GM12878 (cell line): ENCODE results near the gene ZNF512B. TPM values are rescaled to one million over a fixed set of nuclear protein-coding genes. Genes with fewer than 3 reads are reported as not detected.

Experiments
- ATAC-seq: fragments of 200-7000 bp; cut with Tn5 transposase; 3 replicates; pipeline ENCODE4 v1.9.1; 2020; ENCODE audit warnings: mild to moderate bottlenecking, moderate library complexity
- BruUV-seq: library from RNA; stranded (reverse); fragments of 400-500 nt; replicated peaks from 2 replicates; lab custom pipeline; 2021; lab: Mats Ljungman, UMichigan
- CTCF ChIA-PET: fragments of 300-600 bp; sonication (Branson Sonifier 250); formaldehyde crosslinking; extraction: SDS; loops from one replicate; lab custom pipeline; 2021; ENCODE audit warnings: inconsistent platforms; lab: Yijun Ruan, JAX
- POLR2A ChIA-PET: fragments of 350-600 bp; formaldehyde crosslinking; extraction: SDS; loops from one replicate; lab custom pipeline; 2021; ENCODE audit warnings: inconsistent platforms; lab: Charles Lee
- RAD21 ChIA-PET: fragments of 300-600 bp; sonication (Branson Sonifier 250); formaldehyde crosslinking; loops from one replicate; lab custom pipeline; 2023; ENCODE audit warnings: antibody characterized with exemption; ENCODE audit not compliant: unreplicated experiment; lab: Charles Lee
- SMC1A ChIA-PET: fragments of 300-600 bp; sonication (Branson Sonifier 250); formaldehyde crosslinking; loops from one replicate; lab custom pipeline; 2023; ENCODE audit not compliant: unreplicated experiment, uncharacterized antibody; lab: Charles Lee
- DNase-seq: peaks from one replicate; pipeline ENCODE4 v3.0.0-alpha.2; 2011; ENCODE audit warnings: low read depth, low spot score
- FAIRE-seq: peaks from 3 replicates; lab custom pipeline; 2011; peaks lifted over from hg19 to GRCh38; lab: Jason Lieb, UNC
- H2AFZ ChIP-seq: 2 replicates; pipeline ENCODE4 v1.6.0; 2011; ENCODE audit warnings: low read depth, low read length, control low read depth; ENCODE audit not compliant: control insufficient read depth
- H3K27ac ChIP-seq: 2 replicates; pipeline ENCODE4 v1.5.1; 2011; ENCODE audit warnings: control low read depth; ENCODE audit not compliant: control insufficient read depth, insufficient read depth
- H3K27me3 ChIP-seq, 2 experiments: replicated peaks in 1 of 2; 2 replicates each; pipeline versions ENCODE4 v1.6.0 to v1.6.1; 2011; ENCODE audit warnings: low read length in 1 of 2; ENCODE audit not compliant: control insufficient read depth in 2 of 2, insufficient read depth in 2 of 2
- H3K36me3 ChIP-seq, 2 experiments: 2 replicates each; pipeline ENCODE4 v1.5.1; 2011; ENCODE audit warnings: low read length in 1 of 2; ENCODE audit not compliant: control insufficient read depth in 2 of 2, insufficient read depth in 2 of 2
- H3K4me1 ChIP-seq: 2 replicates; pipeline ENCODE4 v1.6.1; 2011; ENCODE audit warnings: mild to moderate bottlenecking, low read length, moderate library complexity, mixed read lengths; ENCODE audit not compliant: control insufficient read depth, insufficient read depth
- H3K4me2 ChIP-seq: 2 replicates; pipeline ENCODE4 v1.6.0; 2011; ENCODE audit warnings: control low read depth; ENCODE audit not compliant: control insufficient read depth, insufficient read depth
- H3K4me3 ChIP-seq: fragments of 200-600 bp; sonication (generic); 2 replicates; pipeline ENCODE4 v1.5.1; 2016
- H3K79me2 ChIP-seq: 2 replicates; pipeline ENCODE4 v1.6.0; 2011; ENCODE audit warnings: low read length; ENCODE audit not compliant: control insufficient read depth, insufficient read depth
- H3K9ac ChIP-seq: 2 replicates; pipeline ENCODE4 v1.8.0; 2011; ENCODE audit warnings: low read length, control low read depth, mixed read lengths; ENCODE audit not compliant: control insufficient read depth, insufficient read depth
- H3K9me3 ChIP-seq: replicated peaks from 3 replicates; pipeline ENCODE4 v1.5.1; 2011; ENCODE audit warnings: mild to moderate bottlenecking, low read length; ENCODE audit not compliant: control insufficient read depth, insufficient read depth
- H4K20me1 ChIP-seq: 2 replicates; pipeline ENCODE4 v1.6.0; 2011; ENCODE audit not compliant: control insufficient read depth, insufficient read depth
- CUX1 ChIP-seq: IDR thresholded peaks from 2 replicates; pipeline ENCODE4 v1.6.1; 2012; ENCODE audit warnings: improper control_type of control experiment, low read depth, low read length; ENCODE audit not compliant: insufficient replicate concordance
- IRF3 ChIP-seq: fragments of 450-650 bp; IDR thresholded peaks from 2 replicates; pipeline ENCODE4 v1.6.1; 2014; ENCODE audit warnings: mild to moderate bottlenecking
- KDM1A ChIP-seq: fragments of 200-600 bp; sonication (generic); IDR thresholded peaks from 2 replicates; pipeline ENCODE4 v1.6.1; 2016; ENCODE audit warnings: borderline replicate concordance
- MTA3 ChIP-seq: IDR thresholded peaks from 2 replicates; pipeline ENCODE4 v1.6.1; 2012; ENCODE audit warnings: low read length, inconsistent platforms, borderline replicate concordance
- POLR2A ChIP-seq: IDR thresholded peaks from 2 replicates; pipeline ENCODE4 v1.6.1; 2011; ENCODE audit warnings: low read depth, mild to moderate bottlenecking, low read length
- RFX5 ChIP-seq: IDR thresholded peaks from 2 replicates; pipeline ENCODE4 v1.6.1; 2011; ENCODE audit warnings: low read depth, low read length, improper control_type of control experiment
- SREBF2 ChIP-seq: IDR thresholded peaks from 2 replicates; pipeline ENCODE4 v1.6.1; 2012; ENCODE audit warnings: mild to moderate bottlenecking, low read length
- ZNF384 ChIP-seq: IDR thresholded peaks from 2 replicates; pipeline ENCODE4 v1.6.1; 2012; ENCODE audit warnings: low read depth, mild to moderate bottlenecking, low read length, improper control_type of control experiment, borderline replicate concordance
- ZNF622 ChIP-seq: fragments of 450-650 bp; IDR thresholded peaks from 2 replicates; pipeline ENCODE4 v1.6.1; 2017; ENCODE audit warnings: mild to moderate bottlenecking, inconsistent platforms
- WGBS: methylation state at CpG from one replicate; pipeline ENCODE4 v1.1.6; 2016; ENCODE audit warnings: low lambda C conversion rate; ENCODE audit not compliant: insufficient replicate concordance, insufficient coverage; ENCODE audit errors: missing lambda C conversion rate; 5-methylcytosine and 5-hydroxymethylcytosine counted together
- in situ Hi-C: fragments of 300-500 bp; cut with MboI; formaldehyde crosslinking; loops from 9 replicates; pipeline ENCODE4 v1.14.3; 2018; ENCODE audit warnings: mixed read lengths
- intact Hi-C: fragments of 100-400 bp; cut with micrococcal nuclease; formaldehyde crosslinking; loops from one replicate; pipeline ENCODE4 v1.14.2; 2022; ENCODE audit not compliant: unreplicated experiment
- polyA plus RNA-seq, 11 experiments: library from polyadenylated mRNA; depleted of rRNA in 4 of 11; unstranded in 6 of 11; stranded (reverse) in 5 of 11; fragments of >200 nt; fragmentation: Nextera tagmentation in 4 of 11; fragmentation: Illumina TruSeq in 1 of 11; extraction: Ambion mirVana in 4 of 11; extraction: Trizol in 1 of 11; gene quantifications; 1 replicate in 1 of 11; 2 replicates in 10 of 11; pipeline versions ENCODE4 v1.2.1 to v1.2.3, GENCODE V29; 2011 to 2016; ENCODE audit warnings: inconsistent platforms in 2 of 11, missing spikeins in 2 of 11, low read depth in 1 of 11
- total RNA-seq, 4 experiments: library from RNA; depleted of rRNA in 3 of 4; stranded (reverse); fragments of >200 nt in 3 of 4; fragmentation: Illumina TruSeq in 1 of 4; extraction: Trizol in 1 of 4; gene quantifications; 2 replicates each; pipeline versions ENCODE4 v1.2.1 to v1.2.3, GENCODE V29; 2013 to 2021
- TF ChIP-seq, protein P1 (sequence below): fragments of 450-650 bp; IDR thresholded peaks from 2 replicates; pipeline ENCODE4 v1.6.1; 2017; ENCODE audit warnings: antibody characterized with exemption, mild to moderate bottlenecking, moderate library complexity
- TF ChIP-seq, protein P2 (sequence below): fragments of 450-650 bp; conservative IDR thresholded peaks from 2 replicates; pipeline ENCODE4 v1.6.1; 2017; ENCODE audit warnings: mild to moderate bottlenecking, moderate library complexity
- TF ChIP-seq, protein P3 (sequence below): IDR thresholded peaks from 2 replicates; pipeline ENCODE4 v1.6.1; 2011; ENCODE audit warnings: borderline replicate concordance, low read depth, mild to moderate bottlenecking, moderate library complexity, low read length; ENCODE audit not compliant: insufficient read depth, poor library complexity, severe bottlenecking

ZNF512B gene
- total and polyA plus RNA-seq, 10 of the 15 experiments (the other 5 are each of a cell fraction or from before 2014, with no cell fraction given): 0.06 to 23.9 (median 4.0) TPM

- Histone ChIP-seq H3K4me1 (peaks cover 3% of the 10 kb centered on the region), H3K4me2 (no peak overlapping the region), H2AFZ (no peak overlapping the region), H3K27me3 (no peaks in the 10 kb centered on the region), H3K36me3 (peaks cover 3 to 4% of the 10 kb centered on the region in 2 experiments; a peak in 3 of 4 replicates), H4K20me1 (no peaks in the 10 kb centered on the region), H3K9me3 (peaks cover 2% of the 10 kb centered on the region; the same call in 2 of the 3 replicates), H3K27ac (no peak overlapping the region), H3K79me2 (peaks cover 35% of the 10 kb centered on the region), H3K9ac (no peak overlapping the region), H3K4me3 (no peak overlapping the region)
- WGBS: 98% methylated on average over 12 of the region's 12 CpGs
- in situ Hi-C loops: no loop called here
- DNase-seq: no peak
- ChIA-PET POLR2A (no interaction called here), CTCF (no interaction called here), SMC1A (no interaction called here), RAD21 (no interaction called here)
- FAIRE-seq: no peak
- intact Hi-C loops: no loop called here
- ATAC-seq: no peak
- no TSS peak for BruUV-seq
- TF ChIP-seq, protein P1, sequence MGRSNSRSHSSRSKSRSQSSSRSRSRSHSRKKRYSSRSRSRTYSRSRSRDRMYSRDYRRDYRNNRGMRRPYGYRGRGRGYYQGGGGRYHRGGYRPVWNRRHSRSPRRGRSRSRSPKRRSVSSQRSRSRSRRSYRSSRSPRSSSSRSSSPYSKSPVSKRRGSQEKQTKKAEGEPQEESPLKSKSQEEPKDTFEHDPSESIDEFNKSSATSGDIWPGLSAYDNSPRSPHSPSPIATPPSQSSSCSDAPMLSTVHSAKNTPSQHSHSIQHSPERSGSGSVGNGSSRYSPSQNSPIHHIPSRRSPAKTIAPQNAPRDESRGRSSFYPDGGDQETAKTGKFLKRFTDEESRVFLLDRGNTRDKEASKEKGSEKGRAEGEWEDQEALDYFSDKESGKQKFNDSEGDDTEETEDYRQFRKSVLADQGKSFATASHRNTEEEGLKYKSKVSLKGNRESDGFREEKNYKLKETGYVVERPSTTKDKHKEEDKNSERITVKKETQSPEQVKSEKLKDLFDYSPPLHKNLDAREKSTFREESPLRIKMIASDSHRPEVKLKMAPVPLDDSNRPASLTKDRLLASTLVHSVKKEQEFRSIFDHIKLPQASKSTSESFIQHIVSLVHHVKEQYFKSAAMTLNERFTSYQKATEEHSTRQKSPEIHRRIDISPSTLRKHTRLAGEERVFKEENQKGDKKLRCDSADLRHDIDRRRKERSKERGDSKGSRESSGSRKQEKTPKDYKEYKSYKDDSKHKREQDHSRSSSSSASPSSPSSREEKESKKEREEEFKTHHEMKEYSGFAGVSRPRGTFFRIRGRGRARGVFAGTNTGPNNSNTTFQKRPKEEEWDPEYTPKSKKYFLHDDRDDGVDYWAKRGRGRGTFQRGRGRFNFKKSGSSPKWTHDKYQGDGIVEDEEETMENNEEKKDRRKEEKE: no peak
- TF ChIP-seq KDM1A (no peak), POLR2A (no peak), ZNF622 (no peak), MTA3 (no peak), RFX5 (no peak), CUX1 (no peak), IRF3 (no peak), SREBF2 (no peak), ZNF384 (no peak)
- TF ChIP-seq, protein P2, sequence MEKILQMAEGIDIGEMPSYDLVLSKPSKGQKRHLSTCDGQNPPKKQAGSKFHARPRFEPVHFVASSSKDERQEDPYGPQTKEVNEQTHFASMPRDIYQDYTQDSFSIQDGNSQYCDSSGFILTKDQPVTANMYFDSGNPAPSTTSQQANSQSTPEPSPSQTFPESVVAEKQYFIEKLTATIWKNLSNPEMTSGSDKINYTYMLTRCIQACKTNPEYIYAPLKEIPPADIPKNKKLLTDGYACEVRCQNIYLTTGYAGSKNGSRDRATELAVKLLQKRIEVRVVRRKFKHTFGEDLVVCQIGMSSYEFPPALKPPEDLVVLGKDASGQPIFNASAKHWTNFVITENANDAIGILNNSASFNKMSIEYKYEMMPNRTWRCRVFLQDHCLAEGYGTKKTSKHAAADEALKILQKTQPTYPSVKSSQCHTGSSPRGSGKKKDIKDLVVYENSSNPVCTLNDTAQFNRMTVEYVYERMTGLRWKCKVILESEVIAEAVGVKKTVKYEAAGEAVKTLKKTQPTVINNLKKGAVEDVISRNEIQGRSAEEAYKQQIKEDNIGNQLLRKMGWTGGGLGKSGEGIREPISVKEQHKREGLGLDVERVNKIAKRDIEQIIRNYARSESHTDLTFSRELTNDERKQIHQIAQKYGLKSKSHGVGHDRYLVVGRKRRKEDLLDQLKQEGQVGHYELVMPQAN: no peak
- TF ChIP-seq, protein P3, sequence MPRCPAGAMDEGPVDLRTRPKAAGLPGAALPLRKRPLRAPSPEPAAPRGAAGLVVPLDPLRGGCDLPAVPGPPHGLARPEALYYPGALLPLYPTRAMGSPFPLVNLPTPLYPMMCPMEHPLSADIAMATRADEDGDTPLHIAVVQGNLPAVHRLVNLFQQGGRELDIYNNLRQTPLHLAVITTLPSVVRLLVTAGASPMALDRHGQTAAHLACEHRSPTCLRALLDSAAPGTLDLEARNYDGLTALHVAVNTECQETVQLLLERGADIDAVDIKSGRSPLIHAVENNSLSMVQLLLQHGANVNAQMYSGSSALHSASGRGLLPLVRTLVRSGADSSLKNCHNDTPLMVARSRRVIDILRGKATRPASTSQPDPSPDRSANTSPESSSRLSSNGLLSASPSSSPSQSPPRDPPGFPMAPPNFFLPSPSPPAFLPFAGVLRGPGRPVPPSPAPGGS: no peak
Measured at GRCh38 chr20:63913768-63914167, 56.0 kb downstream of the ZNF512B start.
